GM12878 (cell line): Measurements from ENCODE around the gene FAM222B. TPM values are rescaled to one million over a fixed set of nuclear protein-coding genes. Genes with fewer than 3 reads are reported as not detected.

Experiments
- BCL11A ChIP-seq: IDR thresholded peaks from 2 replicates; pipeline ENCODE4 v1.6.1; 2011; ENCODE audit warnings: low read depth, low read length
- CREB1 ChIP-seq: IDR thresholded peaks from 2 replicates; pipeline ENCODE4 v1.6.1; 2012; ENCODE audit warnings: low read depth, mild to moderate bottlenecking, inconsistent platforms
- CREM ChIP-seq: IDR thresholded peaks from 2 replicates; pipeline ENCODE4 v1.6.1; 2014; ENCODE audit warnings: antibody characterized with exemption, low read depth
- CUX1 ChIP-seq: IDR thresholded peaks from 2 replicates; pipeline ENCODE4 v1.6.1; 2012; ENCODE audit warnings: improper control_type of control experiment, low read depth, low read length; ENCODE audit not compliant: insufficient replicate concordance
- E4F1 ChIP-seq: fragments of 450-650 bp; IDR thresholded peaks from 2 replicates; pipeline ENCODE4 v1.6.1; 2018; ENCODE audit warnings: borderline replicate concordance, mild to moderate bottlenecking; ENCODE audit not compliant: partially characterized antibody
- EGR1 ChIP-seq, 2 experiments: IDR thresholded peaks; 1 replicate in 1 of 2; 2 replicates in 1 of 2; pipeline ENCODE4 v1.6.1; 2011 to 2012; ENCODE audit warnings: low read depth in 2 of 2, low read length in 2 of 2, borderline replicate concordance in 1 of 2, mild to moderate bottlenecking in 1 of 2, moderate library complexity in 1 of 2
- ETV6 ChIP-seq, 2 experiments: fragments of 450-650 bp in 1 of 2; IDR thresholded peaks in 1 of 2; conservative IDR thresholded peaks in 1 of 2; 2 replicates each; pipeline ENCODE4 v1.6.1; 2014; ENCODE audit warnings: antibody characterized with exemption in 1 of 2, borderline replicate concordance in 1 of 2, low read depth in 1 of 2, mild to moderate bottlenecking in 1 of 2, moderate library complexity in 1 of 2
- FOXK2 ChIP-seq: fragments of 450-650 bp; IDR thresholded peaks from 2 replicates; pipeline ENCODE4 v1.6.1; 2017; ENCODE audit warnings: mild to moderate bottlenecking, moderate library complexity
- KDM1A ChIP-seq: fragments of 200-600 bp; sonication (generic); IDR thresholded peaks from 2 replicates; pipeline ENCODE4 v1.6.1; 2016; ENCODE audit warnings: borderline replicate concordance
- MTA3 ChIP-seq: IDR thresholded peaks from 2 replicates; pipeline ENCODE4 v1.6.1; 2012; ENCODE audit warnings: low read length, inconsistent platforms, borderline replicate concordance
- NFIC ChIP-seq: IDR thresholded peaks from 2 replicates; pipeline ENCODE4 v1.6.1; 2012; ENCODE audit warnings: low read depth, mild to moderate bottlenecking, inconsistent platforms, low read length, moderate library complexity
- PRDM15 ChIP-seq: fragments of 450-650 bp; formaldehyde crosslinking; IDR thresholded peaks from 2 replicates; pipeline ENCODE4 v1.4.0; 2020; ENCODE audit warnings: mild to moderate bottlenecking, moderate library complexity
- SMAD1 ChIP-seq: fragments of 450-650 bp; IDR thresholded peaks from 2 replicates; pipeline ENCODE4 v1.6.1; 2018; ENCODE audit warnings: mild to moderate bottlenecking, low read depth; ENCODE audit not compliant: partially characterized antibody
- ZBTB33 ChIP-seq: fragments of 450-650 bp; IDR thresholded peaks from 2 replicates; pipeline ENCODE4 v1.6.1; 2017; ENCODE audit warnings: mild to moderate bottlenecking
- ZNF207 ChIP-seq: fragments of 450-650 bp; IDR thresholded peaks from 2 replicates; pipeline ENCODE4 v1.6.1; 2014; ENCODE audit warnings: antibody characterized with exemption, mild to moderate bottlenecking, borderline replicate concordance
- polyA plus RNA-seq, 11 experiments: library from polyadenylated mRNA; depleted of rRNA in 4 of 11; unstranded in 6 of 11; stranded (reverse) in 5 of 11; fragments of >200 nt; fragmentation: Nextera tagmentation in 4 of 11; fragmentation: Illumina TruSeq in 1 of 11; extraction: Ambion mirVana in 4 of 11; extraction: Trizol in 1 of 11; gene quantifications; 1 replicate in 1 of 11; 2 replicates in 10 of 11; pipeline versions ENCODE4 v1.2.1 to v1.2.3, GENCODE V29; 2011 to 2016; ENCODE audit warnings: inconsistent platforms in 2 of 11, missing spikeins in 2 of 11, low read depth in 1 of 11
- total RNA-seq, 4 experiments: library from RNA; depleted of rRNA in 3 of 4; stranded (reverse); fragments of >200 nt in 3 of 4; fragmentation: Illumina TruSeq in 1 of 4; extraction: Trizol in 1 of 4; gene quantifications; 2 replicates each; pipeline versions ENCODE4 v1.2.1 to v1.2.3, GENCODE V29; 2013 to 2021

The FAM222B gene
- total and polyA plus RNA-seq, 10 of the 15 experiments (the other 5 are each of a cell fraction or from before 2014, with no cell fraction given) = 2.8 to 18.3 (median 6.4) TPM

- no peak for TF ChIP-seq E4F1
- no peak for TF ChIP-seq ETV6 (conservative IDR thresholded peaks at IDR 0.05 in 1 of 2, IDR thresholded peaks at IDR 0.05 in 1 of 2; ENCODE audit: borderline replicate concordance in 1 of 2, low read depth in 1 of 2)
- TF ChIP-seq SMAD1 = no peak
- no peak for TF ChIP-seq ZNF207
- TF ChIP-seq NFIC = peak; percentile 73
- no peak for TF ChIP-seq FOXK2
- TF ChIP-seq ZBTB33 = 0 out of 2 replicates have a peak, but pooled peaks have one; percentile 3
- 0 out of 2 replicates have a peak, but pooled peaks have one; percentile 71 for TF ChIP-seq MTA3
- no peak for TF ChIP-seq CUX1
- peak; percentile 23; the same call in 1 of the 2 replicates for TF ChIP-seq CREM
- no peak for TF ChIP-seq KDM1A
- TF ChIP-seq EGR1 (IDR thresholded peaks at IDR 0.05; ENCODE audit: borderline replicate concordance in 1 of 2, low read depth in 2 of 2, low read length in 2 of 2) = no peak
- TF ChIP-seq PRDM15 (CRISPR knock-in tag) = no peak
- TF ChIP-seq CREB1 = 0 out of 2 replicates have a peak, but pooled peaks have one; percentile 7
- peak; percentile 17; the same call in 1 of the 2 replicates for TF ChIP-seq BCL11A
These were observed 79.3 kb downstream of the FAM222B start (continued) for GRCh38 chr17:28763137-28763799.
